Stimulated activated CD8-positive, alpha-beta memory T cell treated with anti-CD3 and anti-CD28 coated beads, Interleukin-7, amount 100 ng/mL, for 4 hours (primary cell): ENCODE measurements around the gene OPRM1.
A peak's percentile ranks its signal among the peaks of the same experiment; 100 is the strongest.
"Not testable (repeated sequence)": the region's sequence is repeated elsewhere in the genome, so short reads cannot be mapped to it uniquely, and the experiment has no call there.

ENCODE experiments used
- DNase-seq, 2 donors: peaks; one replicate each; pipeline ENCODE4 v3.0.0-alpha.2; 2020; ENCODE audit warnings: low read depth in 2 of 2

Gene OPRM1

DNA sequence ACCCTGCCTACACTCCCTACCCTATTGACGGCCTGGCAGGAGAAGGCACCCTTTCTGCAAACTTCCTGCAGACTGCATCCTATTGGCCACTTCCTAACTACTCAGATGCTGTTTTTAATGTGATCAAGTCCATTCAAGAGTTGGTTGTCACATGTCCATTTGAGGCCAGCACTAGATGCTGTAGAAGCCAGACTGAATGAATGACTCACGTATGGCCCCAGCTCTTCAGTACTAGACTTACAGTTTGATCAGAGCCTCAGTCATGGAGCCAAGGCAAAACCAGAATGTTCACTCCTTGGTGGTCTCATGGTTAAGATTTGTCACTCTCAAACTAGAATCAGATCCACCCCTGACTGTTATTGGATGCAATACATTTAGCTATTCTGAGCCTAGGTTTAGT lies 101.7 kb downstream of the OPRM1 start:
- no peak for DNase-seq

DNA sequence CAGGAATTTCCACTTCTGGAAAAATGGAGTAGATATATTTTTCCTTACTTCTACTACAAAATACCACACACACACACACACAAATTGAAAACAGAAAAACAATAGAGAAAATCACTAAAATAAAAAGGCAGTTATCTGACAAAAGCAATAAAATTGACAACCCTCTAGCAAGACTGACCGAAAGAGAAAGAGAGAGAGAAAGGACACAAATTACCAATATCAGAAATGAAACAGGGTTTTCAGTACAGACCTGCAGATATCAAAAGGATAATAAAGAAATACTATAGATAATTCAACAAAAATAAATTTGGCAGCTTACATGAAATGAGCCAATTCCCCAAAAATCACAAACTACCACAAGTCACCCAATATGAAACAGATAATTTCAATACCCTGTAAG lies 104.7 kb downstream of the OPRM1 start:
- DNase-seq: no peak

- peak; percentile 27 to 39 for DNase-seq
Measured at GRCh38 chr6:154154389-154154967, 115.4 kb downstream of the OPRM1 start.

- DNase-seq: peak; percentile 42 to 44
Measured at GRCh38 chr6:154156135-154156896, 117.3 kb downstream of the OPRM1 start.

GRCh38 chr6:154157082-154157481 lies 118.0 kb downstream of the OPRM1 start:
- DNase-seq: peak in 1 of 2 donors; percentile 14

DNA sequence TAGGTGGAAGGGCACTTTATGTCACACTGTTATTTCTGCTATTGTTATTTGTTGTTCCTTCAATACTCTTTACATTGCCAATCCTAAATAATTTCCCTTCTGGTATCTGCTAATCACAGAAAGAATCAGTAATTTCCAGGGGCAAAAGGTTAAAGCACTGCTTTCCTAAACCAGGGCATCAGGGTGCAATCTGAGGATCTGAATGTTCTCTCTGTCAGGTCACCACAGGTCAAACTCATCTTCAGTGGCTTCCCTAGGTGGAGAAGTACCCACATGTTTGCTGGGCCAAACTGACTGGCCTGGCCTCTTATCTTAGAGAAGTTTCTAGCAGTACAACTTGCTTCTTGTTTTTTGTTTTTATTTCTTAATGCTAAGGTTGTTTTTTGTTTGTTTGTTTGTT lies 118.7 kb downstream of the OPRM1 start:
- no peak for DNase-seq

DNA sequence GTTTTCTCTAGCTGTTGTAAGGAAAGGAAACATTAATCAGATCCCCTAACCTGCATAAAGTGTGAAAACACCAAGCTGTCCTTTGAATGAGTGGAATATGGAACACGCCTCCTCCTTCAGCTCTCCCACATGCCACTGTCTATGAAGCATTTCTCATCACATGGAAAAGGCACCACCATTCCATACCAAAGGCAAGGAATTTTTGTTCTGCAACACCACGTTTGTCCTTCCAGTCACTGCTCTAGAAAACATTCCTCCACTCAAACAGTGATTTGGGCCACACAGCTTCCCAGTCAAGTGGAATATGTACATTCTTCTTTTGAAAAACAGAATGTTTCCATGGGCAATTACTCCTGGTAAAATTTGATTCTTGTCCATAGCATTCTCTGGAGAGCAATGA lies 120.1 kb downstream of the OPRM1 start:
- DNase-seq: no peak

DNA sequence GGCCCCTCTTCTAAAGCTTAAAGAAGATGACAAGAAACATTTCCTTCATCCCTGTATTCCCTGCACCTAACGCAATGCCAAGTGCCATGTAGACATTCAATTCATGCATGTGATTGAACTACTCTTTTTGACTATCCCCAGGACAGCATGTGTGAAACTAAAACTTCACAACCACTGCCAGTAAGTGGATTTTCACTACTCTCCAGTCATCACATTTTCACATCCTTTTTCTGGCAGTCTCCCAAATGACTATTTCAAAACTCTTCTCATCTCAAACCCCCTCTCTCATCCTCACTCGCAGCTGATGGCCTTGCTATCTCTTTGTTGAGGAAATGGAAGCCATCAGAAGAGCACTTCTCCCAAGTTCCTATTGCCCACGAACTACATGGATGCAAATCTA lies 122.6 kb downstream of the OPRM1 start:
- DNase-seq: no peak

- DNase-seq: no peak
Measured at GRCh38 chr6:154164397-154164796, 125.4 kb downstream of the OPRM1 start.

- DNase-seq: no peak
Measured at GRCh38 chr6:154165478-154165877, 126.4 kb downstream of the OPRM1 start.

GRCh38 chr6:154166140-154166539 lies 127.1 kb downstream of the OPRM1 start:
- no peak for DNase-seq

GRCh38 chr6:154167126-154167525 lies 128.1 kb downstream of the OPRM1 start:
- no peak for DNase-seq

DNA sequence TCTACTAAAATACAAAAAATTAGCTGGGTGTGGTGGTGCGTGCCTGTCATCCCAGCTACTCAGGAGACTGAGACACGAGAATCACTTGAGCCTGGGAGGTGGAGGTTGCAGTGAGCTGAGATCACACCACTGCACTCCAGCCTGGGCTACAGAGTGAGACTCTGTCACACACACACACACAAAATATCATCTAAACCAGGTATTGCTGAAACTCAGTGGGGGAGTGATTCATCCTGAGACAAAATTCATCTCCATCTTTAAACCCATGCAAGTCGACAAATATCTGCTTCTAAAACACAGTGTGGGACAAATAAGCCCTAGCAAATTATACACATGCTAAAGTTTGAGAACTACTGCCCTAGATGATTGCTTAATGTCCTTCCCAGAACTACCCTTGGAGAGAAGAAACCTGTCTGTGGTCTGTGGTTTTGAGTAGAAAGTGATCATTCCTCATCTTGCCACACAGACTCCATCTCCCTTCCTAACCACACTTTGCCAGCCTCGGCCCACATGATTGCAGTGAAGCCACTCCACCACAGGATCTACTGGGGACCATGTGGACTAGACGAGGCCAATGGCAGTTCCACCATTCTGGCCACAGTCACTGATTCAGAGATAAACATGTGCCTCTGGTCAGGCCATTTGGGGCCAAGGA lies 130.3 kb downstream of the OPRM1 start:
- no peak for DNase-seq

- DNase-seq: no peak
Measured at GRCh38 chr6:154170106-154170505, 131.1 kb downstream of the OPRM1 start.

DNA sequence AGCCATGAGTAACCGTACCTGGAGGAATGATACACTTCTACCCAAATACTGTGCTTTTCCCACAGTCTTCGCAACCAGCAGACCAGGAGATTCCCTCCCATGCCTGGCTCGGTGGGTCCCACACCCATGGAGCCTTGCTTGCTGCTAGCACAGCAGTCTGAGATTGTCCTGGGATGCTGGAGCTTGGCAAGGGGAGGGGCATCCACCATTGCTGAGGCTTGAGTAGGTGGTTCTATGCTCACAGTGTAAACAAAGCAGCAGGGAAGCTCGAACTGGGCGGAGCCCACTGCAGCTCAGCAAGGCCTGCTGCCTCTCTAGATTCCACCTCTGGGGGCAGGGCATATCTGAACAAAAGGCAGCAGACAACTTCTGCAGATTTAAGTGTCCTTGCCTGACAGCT lies 133.4 kb downstream of the OPRM1 start:
- DNase-seq: not testable (repeated sequence)

GRCh38 chr6:154179434-154179833 lies 140.4 kb downstream of the OPRM1 start:
- DNase-seq: no peak

- DNase-seq: no peak
Measured at GRCh38 chr6:154187203-154187602, 148.2 kb downstream of the OPRM1 start.

- no peak for DNase-seq
Measured at GRCh38 chr6:154187714-154188113, 148.7 kb downstream of the OPRM1 start.

- DNase-seq: no peak
Measured at GRCh38 chr6:154196333-154196885, 157.4 kb downstream of the OPRM1 start.

GRCh38 chr6:154197196-154197860 lies 158.3 kb downstream of the OPRM1 start:
- DNase-seq: no peak

GRCh38 chr6:154201688-154202087 lies 162.6 kb downstream of the OPRM1 start:
- not testable (repeated sequence) for DNase-seq

- no peak for DNase-seq
Measured at GRCh38 chr6:154202339-154202738, 163.3 kb downstream of the OPRM1 start.
